ES-I3 (cell line): ENCODE data around the gene CCDC85B.
A peak's percentile ranks its signal among the peaks of the same experiment; 100 is the strongest.

Experiments
- H3K36me3 ChIP-seq: 2 replicates; pipeline ENCODE4 v1.6.1; 2013; ENCODE audit warnings: mild to moderate bottlenecking, low read length, control low read depth, moderate library complexity; ENCODE audit not compliant: insufficient read depth
- H3K4me1 ChIP-seq: 2 replicates; pipeline ENCODE4 v1.6.1; 2013; ENCODE audit warnings: mild to moderate bottlenecking, control low read depth, low read length; ENCODE audit not compliant: insufficient read depth
- H3K9ac ChIP-seq: 2 replicates; pipeline ENCODE4 v1.6.1; 2013; ENCODE audit warnings: low read depth, mild to moderate bottlenecking, low read length, moderate library complexity
- H3K9me3 ChIP-seq: 2 replicates; pipeline ENCODE4 v1.6.1; 2013; ENCODE audit warnings: mild to moderate bottlenecking, low read length, moderate library complexity; ENCODE audit not compliant: control insufficient read depth, insufficient read depth

The CCDC85B gene

GRCh38 chr11:65931773-65932557 is 41.5 kb downstream of the CCDC85B start:
- H3K9ac ChIP-seq, result peak overlapping the region; percentile 54; the same call in 1 of the 2 replicates
- peaks cover 9% of the 10 kb centered on the region; the same call in 1 of the 2 replicates for H3K4me1 ChIP-seq

GRCh38 chr11:65932558-65932919 is 42.1 kb downstream of the CCDC85B start:
- Histone ChIP-seq H3K9me3 (no peaks in the 10 kb centered on the region), H3K36me3 (no peaks in the 10 kb centered on the region), H3K9ac (peak overlapping the region; percentile 54; the same call in 1 of the 2 replicates), H3K4me1 (peaks cover 12% of the 10 kb centered on the region)

More at GRCh38 chr11:65931773-65932557, 41.5 kb downstream of the CCDC85B start:
- Histone ChIP-seq H3K9me3 (no peaks in the 10 kb centered on the region), H3K36me3 (no peaks in the 10 kb centered on the region)

GRCh38 chr11:65934014-65934413 is 43.5 kb downstream of the CCDC85B start:
- Histone ChIP-seq H3K9me3 (no peaks in the 10 kb centered on the region), H3K4me1 (peaks cover 16% of the 10 kb centered on the region), H3K9ac (no peak overlapping the region), H3K36me3 (no peaks in the 10 kb centered on the region)

GRCh38 chr11:65937766-65938165 is 47.3 kb downstream of the CCDC85B start:
- Histone ChIP-seq H3K9ac (no peak overlapping the region), H3K36me3 (no peaks in the 10 kb centered on the region), H3K4me1 (peaks cover 7% of the 10 kb centered on the region)

More at GRCh38 chr11:65937766-65938165, 47.3 kb downstream of the CCDC85B start:
- no peaks in the 10 kb centered on the region for H3K9me3 ChIP-seq
